DMS114 treated with DMSO at 0.1 percent for 48 hours (cell line): Measurements from ENCODE around the gene PRDM7.
"Not testable (repeated sequence)": the region's sequence is repeated elsewhere in the genome, so short reads cannot be mapped to it uniquely, and the experiment has no call there.

Source experiments
- DNase-seq: peaks from one replicate; lab custom pipeline; 2025; ENCODE audit not compliant: unreplicated experiment; lab: John Stamatoyannopoulos, UW

Gene PRDM7

DNA sequence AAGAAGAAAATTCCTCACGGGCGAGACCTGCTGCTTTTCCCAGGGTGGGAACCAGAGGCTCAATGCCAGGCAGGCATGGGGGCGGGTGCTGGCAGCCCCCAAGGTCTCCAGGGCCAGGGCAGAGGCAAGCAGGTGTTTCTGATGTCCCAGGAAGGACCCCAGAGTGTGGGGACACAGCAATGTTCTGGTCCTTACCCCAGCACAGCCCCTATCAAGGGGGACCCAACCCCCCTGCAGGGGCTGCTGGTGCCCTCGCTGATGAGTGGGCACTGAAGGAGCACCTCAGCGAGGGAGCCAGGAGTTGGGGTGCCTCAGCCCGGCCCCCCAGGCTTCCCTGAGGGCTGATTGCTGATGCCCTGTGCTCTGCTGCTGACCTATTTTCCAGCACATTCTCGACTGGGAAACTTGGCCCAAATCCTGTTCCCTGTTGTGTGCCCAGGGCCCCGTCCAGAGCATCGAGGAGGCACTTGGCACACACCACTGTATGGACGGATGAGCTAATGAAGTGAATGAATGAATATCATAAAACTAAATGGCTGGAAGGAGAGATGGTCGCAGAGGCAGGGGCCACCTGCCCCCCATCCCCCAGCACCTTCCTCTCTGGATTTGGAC is 60.7 kb downstream of the PRDM7 start:
- no peak for DNase-seq

DNA sequence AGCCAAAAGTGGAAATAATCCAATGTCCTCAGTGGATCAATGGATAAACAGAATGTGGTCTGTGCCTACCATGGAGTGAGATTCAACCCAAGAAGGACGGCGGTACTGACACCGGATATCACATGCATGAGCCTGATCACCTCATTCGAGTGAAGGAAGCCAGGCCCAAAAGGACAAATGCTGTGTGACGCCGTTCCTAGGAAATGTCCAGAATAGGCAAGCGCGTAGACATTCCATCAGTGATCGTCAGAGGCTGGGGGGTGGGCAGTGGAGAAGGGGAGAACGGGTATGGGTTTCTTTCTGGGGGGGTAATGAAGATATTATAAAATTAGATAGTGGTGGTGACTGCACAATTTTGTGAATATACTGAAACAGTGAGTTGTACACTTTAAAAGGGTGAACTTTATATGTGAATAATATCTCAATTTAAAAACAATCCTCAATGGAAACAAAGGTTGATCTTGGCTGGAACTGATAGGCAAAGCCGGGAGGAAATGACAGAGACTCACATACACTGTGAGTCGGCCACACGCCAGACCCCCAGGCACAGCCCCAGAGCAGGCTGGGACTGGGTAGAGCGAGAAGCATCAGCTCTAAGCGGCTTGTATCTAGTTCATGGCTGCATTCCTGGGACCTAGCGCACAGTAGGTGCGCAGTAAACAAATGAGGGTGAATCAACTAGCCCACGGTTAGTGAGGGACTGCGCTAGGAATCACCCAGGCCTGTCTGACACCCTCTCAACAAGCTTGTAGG is 61.4 kb downstream of the PRDM7 start:
- DNase-seq, result no peak

DNA sequence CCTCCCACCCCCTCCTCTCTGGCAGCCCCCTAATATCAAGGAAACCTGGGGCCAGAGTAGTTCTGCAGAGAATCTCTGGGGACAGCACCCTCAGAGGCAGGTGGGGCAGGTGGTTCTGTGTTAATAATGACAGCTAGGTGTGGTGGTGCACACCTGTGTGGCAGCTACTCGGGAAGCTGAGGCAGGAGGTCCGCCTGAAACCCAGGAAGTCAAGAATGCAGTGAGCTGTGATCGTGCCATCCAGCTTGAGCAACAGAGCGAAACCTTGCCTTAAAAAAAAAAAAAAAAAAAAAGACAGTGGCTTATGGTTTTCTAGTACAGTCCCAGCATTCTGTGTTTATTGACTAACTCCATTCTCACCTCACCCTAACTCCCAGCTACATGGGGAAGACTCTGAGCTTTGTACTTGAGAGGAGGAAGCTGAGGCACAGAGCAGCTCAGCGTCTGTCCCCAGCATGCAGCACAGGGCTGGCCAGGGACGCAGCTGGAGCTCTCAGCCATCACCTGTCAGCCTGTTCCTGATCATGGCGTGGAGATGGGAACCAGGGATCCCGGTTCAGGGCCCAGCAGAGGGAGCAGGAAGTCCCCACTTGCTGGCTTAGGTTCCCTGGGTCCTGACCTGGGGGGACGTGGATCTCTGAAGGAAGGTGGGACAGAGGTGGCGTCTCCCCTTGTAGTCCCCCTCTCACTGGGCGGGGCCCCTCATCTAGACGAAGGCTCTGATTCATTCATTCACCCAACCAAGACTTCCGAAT is 64.0 kb downstream of the PRDM7 start:
- no peak for DNase-seq

DNA sequence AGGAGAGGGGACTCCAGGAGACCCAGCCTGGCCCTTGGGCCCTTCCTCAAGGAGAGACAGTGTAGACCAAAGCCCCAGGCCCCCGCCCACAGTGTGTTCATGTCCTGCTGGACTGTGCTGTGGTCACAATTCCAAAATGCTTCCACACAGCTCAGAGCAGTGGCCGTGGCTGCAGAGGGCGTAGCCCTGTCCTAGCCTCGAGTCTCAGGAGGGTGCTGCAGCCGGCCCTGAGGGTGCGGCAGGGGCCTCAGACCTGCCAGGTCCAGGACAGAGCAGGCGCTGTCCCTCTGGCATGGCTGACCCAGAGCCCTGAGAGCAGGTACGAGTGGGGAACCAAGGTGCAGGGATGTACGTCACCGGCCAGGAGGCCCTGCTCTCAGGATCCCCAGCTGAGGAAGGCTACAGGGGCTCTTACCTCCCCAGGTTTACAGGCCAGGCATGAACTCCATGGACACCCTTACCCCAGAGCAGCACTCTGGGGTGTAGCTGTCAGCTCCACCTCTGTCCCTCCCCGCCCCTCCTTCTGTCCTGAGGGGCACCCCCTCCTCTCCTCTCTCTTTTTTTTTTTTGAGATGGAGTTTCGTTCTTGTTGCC is 65.1 kb downstream of the PRDM7 start:
- no peak for DNase-seq

DNA sequence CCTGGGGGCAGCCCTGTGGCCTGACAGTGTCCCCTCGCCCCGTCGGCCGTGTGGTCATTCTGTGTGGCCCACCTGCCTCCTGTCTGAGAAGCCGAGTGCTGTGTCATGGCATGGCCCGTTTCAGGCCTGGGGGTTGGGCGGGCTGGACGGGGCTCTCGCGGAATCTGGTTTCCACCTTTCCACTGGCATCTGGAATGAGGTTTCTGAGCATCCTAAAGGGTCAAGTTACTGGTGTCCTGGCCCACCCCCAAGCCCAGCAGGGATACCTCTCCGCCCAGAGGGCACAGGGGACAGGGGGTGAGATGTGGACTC is 65.7 kb downstream of the PRDM7 start:
- no peak for DNase-seq

DNA sequence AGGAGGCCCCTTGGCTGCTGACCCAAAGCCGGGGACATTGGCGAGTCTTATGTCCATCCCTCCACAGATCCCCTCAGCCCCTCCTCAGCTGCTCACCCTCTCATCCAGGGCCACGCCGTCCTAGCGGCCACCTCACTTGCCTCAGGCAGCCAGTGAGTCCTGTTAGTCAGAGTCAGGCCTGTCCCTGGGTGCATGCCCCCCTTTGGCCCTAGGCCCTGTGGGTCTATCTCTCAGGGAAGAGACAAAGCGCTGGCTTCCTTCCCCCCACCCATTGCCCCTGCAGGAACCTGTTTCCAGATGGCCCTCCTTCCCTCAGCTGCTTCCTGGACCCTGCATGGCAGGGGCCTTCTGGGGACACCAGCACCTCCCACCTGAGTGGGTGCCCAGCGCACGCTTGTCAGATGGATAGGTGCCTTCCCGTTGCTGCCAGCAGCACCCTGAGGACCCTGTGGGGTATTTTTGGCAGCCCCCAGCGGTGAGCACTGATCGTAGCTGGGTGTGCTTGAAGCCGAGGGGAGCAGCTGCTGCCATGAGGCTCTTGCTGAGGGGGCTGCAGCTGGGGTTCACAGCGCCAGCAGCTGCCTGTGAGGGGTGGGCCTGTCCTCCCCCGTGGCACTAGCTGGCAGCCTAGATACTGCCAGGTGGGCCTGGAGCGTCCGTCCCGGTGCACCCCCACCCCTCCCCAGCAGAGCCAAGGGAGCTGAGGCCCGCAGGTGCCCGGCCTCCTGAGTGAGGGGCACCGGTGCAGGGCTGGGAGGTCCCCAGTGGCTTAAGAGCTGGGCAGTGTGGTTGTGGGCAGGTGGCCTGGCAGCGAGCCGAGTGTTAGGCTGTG is 66.2 kb downstream of the PRDM7 start:
- no peak for DNase-seq

DNA sequence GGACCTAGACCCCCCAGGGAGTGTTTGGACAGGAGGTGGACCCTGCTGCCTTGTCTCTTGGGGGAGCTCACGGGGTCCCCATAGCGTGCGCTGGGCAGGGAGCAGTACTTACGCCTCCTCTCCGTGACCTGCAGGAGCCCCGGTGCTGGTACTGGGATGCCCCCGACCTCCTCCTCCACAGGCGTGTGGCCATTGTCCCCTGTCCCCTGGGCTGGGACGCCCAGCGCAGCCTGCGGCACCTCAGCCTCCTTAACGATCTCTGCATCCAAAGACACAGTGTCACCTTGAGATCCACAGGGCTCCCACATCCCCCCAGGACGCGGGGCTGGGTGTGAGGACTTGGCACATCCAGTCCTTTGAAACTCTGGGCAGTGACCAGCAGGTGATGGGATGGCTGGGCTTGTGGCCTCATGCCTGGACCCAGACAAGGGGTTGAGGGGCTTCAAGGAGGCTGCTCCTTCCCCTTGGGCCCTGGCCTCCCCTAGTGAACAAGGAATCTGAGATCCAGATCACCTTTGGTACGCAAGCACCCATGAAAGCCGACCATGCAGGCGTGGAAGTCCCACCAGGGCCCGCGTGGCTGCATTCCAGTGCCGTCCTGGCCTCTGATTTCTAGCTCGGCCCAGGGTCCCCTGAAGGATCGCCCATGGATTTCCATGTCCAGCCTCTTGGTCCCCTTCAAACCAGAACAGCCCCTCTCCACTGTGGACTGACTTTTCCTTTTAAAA is 67.8 kb downstream of the PRDM7 start:
- DNase-seq, result no peak

DNA sequence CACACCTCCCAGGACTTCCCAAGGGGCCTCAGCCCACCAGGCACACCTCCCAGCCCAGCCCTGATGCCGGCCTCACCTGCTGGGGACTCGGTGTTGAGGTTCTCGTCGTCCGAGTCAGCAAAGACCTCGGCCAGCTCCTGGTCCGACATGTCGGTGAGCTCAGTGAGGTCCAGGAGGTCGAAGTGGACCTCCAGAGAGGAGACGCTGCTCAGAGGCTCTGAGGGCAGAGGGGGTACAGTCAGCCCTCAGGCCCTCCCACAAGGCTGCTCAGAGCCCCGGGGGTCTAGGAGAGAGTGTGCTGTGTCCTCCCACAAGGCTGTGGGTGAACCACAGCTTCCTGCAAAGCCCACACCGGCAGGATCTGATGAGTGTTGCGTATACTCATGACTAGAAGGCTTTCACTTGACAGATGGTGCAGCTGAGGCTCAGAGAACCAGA is 68.4 kb downstream of the PRDM7 start:
- DNase-seq, result no peak

DNA sequence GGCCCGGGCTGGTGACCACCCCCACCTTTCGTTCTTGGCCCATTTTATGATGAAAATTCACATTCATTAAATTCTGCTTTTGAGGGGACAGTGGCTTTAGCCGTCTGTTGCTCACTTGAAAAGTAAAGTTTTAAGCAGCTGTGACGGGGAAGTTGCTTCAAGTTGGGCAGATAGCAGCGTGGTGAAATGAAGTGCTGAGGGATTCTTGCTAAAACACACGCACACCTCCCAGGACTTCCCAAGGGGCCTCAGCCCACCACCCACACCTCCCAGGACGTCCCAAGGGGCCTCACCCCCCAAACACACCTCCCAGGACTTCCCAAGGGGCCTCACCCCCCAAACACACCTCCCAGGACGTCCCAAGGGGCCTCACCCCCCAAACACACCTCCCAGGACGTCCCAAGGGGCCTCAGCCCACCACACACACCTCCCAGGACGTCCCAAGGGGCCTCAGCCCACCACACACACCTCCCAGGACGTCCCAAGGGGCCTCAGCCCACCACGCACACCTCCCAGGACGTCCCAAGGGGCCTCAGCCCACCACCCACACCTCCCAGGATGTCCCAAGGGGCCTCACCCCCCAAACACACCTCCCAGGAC is 69.4 kb downstream of the PRDM7 start:
- not testable (repeated sequence) for DNase-seq

DNA sequence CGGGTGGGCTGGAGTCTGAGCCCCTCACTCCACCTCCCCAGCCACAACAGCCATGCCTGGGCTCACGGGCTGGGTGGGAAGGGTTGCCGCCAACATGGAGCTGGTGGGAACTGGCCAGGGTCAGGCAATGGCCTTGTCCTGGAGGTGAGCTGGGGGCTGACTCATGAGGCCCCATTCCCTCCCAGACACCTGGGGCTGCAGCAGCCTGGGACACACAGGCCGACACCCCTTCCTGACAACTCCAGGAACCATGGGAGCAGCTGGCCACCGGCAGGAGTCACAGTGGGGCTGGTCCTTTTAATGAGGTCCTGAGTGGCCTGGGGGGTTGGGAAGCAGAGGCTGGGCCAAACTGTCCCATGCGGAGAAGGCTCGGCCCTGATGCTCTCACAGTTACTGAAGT is 70.1 kb downstream of the PRDM7 start:
- DNase-seq, result no peak
